ENCODE data around the gene SEMA5B. TPM values are rescaled to one million over a fixed set of nuclear protein-coding genes. Genes with fewer than 3 reads are reported as not detected.

Gene SEMA5B
- total and polyA plus RNA-seq, 9 of the 15 experiments (the other 6 are each of a cell fraction or from before 2014, with no cell fraction given) = not detected

GRCh38 chr3:122948408-122948807, 79.2 kb downstream of the SEMA5B start (continued):
- TF ChIP-seq HMG20A (CRISPR knock-in tag; conservative IDR thresholded peaks at IDR 0.05) (no peak), ZC3H11A (IDR thresholded peaks at IDR 0.05; ENCODE audit: low read depth, low read length) (no peak), FIP1L1 (IDR thresholded peaks at IDR 0.05; ENCODE audit: low read depth, low read length, poor library complexity, severe bottlenecking) (no peak), ZNF696 (CRISPR knock-in tag; conservative IDR thresholded peaks at IDR 0.05) (no peak), ETV5 (CRISPR knock-in tag; IDR thresholded peaks at IDR 0.05; ENCODE audit: low read depth) (no peak)

DNA sequence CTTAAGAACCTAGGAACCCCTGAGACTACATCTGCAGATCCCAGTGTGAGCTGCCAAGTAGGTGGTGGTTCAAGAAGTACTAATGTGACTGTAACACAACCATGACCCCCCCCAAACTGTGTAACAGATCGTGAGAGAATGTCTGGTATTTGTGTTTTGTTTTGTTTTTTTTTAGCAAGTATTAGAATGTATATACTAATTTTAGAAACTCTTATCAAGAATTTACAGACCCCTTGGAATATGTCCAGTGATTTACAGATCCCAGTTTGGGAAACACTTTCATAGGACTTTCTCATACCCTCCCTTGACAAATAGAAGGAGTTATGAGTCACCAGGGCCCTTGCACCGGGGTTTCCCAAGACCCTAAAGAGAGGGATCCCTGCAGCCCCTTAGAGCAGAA, 79.8 kb downstream of the SEMA5B start:
- no peaks in the 10 kb centered on the region for H3K36me3 ChIP-seq (ENCODE audit: control insufficient read depth, insufficient read depth, low read length)
- no peaks in the 10 kb centered on the region for H3K9me1 ChIP-seq (ENCODE audit: control insufficient read depth, insufficient read depth, low read length)
- H3K79me2 ChIP-seq (ENCODE audit: control insufficient read depth, insufficient read depth, low read length) = no peaks in the 10 kb centered on the region
- H3K9me3 ChIP-seq (replicated peaks; ENCODE audit: control insufficient read depth, insufficient read depth, low read depth, low read length) = no peaks in the 10 kb centered on the region
- peaks cover 0 to 5% of the 10 kb centered on the region in 2 experiments; a peak in 1 of 5 replicates for H3K4me1 ChIP-seq (replicated peaks in 1 of 2; ENCODE audit: control insufficient read depth in 2 of 2, insufficient read depth in 2 of 2, low read length in 2 of 2)
- CTCF ChIA-PET (ENCODE audit: low intra/inter-chr PET ratio) = no interaction called here
- no peak for ATAC-seq
- no peak for FAIRE-seq
- POLR2A ChIA-PET = no interaction called here
- H3K4me2 ChIP-seq (ENCODE audit: insufficient read depth, low read length) = no peak overlapping the region
- no peak overlapping the region for H2AFZ ChIP-seq (ENCODE audit: low read depth, low read length)
- no TSS peak for BruUV-seq (replicated peaks)
- intact Hi-C loops (cut with micrococcal nuclease) = loop anchor here (10.0 kb wide), 2 partner anchors 307 to 383 kb away; partner anchors contain the start of genes DTX3L and PARP9
- peaks cover 0 to 14% of the 10 kb centered on the region in 2 experiments; a peak in 3 of 5 replicates for H3K27me3 ChIP-seq (ENCODE audit: control insufficient read depth in 2 of 2, insufficient read depth in 2 of 2, low read length in 2 of 2)
- no peak overlapping the region for H3K4me3 ChIP-seq
- in situ Hi-C loops (cut with MboI) = loop anchor here (10.0 kb wide), 1 partner anchor 873 kb away; no protein-coding TSS in a partner anchor
- H4K20me1 ChIP-seq (replicated peaks; ENCODE audit: control insufficient read depth, insufficient read depth, low read length) = no peaks in the 10 kb centered on the region; the same call in 1 of the 2 replicates
- 0% methylated on average over 2 of the region's 2 CpGs for WGBS (ENCODE audit: insufficient coverage, low coverage, missing lambda C conversion rate)
- H3K27ac ChIP-seq (ENCODE audit: extremely low read depth, low read depth, low read length) = no peak overlapping the region
- no peak overlapping the region for H3K9ac ChIP-seq (ENCODE audit: insufficient read depth in 1 of 2, low read depth in 2 of 2, low read length in 2 of 2)
- no peak for DNase-seq (ENCODE audit: extremely low read depth in 1 of 4, low spot score in 3 of 4)
- no peak for TF ChIP-seq SREBF2 (CRISPR knock-in tag; IDR thresholded peaks at IDR 0.05)
- no peak for TF ChIP-seq SMARCC2 (IDR thresholded peaks at IDR 0.05; ENCODE audit: low read depth)
- no peak for TF ChIP-seq ZNF589 (CRISPR knock-in tag; IDR thresholded peaks at IDR 0.05; ENCODE audit: low read depth)
- TF ChIP-seq, protein P1, sequence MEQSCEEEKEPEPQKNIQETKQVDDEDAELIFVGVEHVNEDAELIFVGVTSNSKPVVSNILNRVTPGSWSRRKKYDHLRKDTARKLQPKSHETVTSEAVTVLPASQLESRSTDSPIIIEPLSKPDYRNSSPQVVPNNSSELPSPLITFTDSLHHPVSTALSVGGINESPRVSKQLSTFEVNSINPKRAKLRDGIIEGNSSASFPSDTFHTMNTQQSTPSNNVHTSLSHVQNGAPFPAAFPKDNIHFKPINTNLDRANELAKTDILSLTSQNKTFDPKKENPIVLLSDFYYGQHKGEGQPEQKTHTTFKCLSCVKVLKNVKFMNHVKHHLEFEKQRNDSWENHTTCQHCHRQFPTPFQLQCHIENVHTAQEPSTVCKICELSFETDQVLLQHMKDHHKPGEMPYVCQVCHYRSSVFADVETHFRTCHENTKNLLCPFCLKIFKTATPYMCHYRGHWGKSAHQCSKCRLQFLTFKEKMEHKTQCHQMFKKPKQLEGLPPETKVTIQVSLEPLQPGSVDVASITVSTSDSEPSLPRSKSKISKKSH (CRISPR knock-in tag; IDR thresholded peaks at IDR 0.05) = no peak
- no peak for TF ChIP-seq BDP1 (IDR thresholded peaks at IDR 0.05; ENCODE audit: insufficient read depth, insufficient read length)
- no peak for TF ChIP-seq TAL1 (IDR thresholded peaks at IDR 0.05)
- no peak for TF ChIP-seq RNF2 (IDR thresholded peaks at IDR 0.05)
- TF ChIP-seq BCLAF1 (IDR thresholded peaks at IDR 0.05; ENCODE audit: borderline replicate concordance in 1 of 2, control insufficient read depth in 1 of 2, low read depth in 2 of 2, low read length in 1 of 2) = no peak
- TF ChIP-seq CEBPG (CRISPR knock-in tag; IDR thresholded peaks at IDR 0.05) = no peak
- no peak for TF ChIP-seq CEBPG (tag; conservative IDR thresholded peaks at IDR 0.05 in 1 of 2, IDR thresholded peaks at IDR 0.05 in 1 of 2)
- TF ChIP-seq MTA1 (IDR thresholded peaks at IDR 0.05; ENCODE audit: borderline replicate concordance) = no peak
- no peak for TF ChIP-seq RBM17 (IDR thresholded peaks at IDR 0.05; ENCODE audit: borderline replicate concordance, low read depth, low read length)
- TF ChIP-seq MTA3 (IDR thresholded peaks at IDR 0.05; ENCODE audit: borderline replicate concordance) = no peak
- TF ChIP-seq SREBF1 (IDR thresholded peaks at IDR 0.05; ENCODE audit: borderline replicate concordance, low read depth, low read length) = no peak

Measured in K562 (cell line).